ENCODE data around the gene MIAT. TPM values are rescaled to one million over a fixed set of nuclear protein-coding genes. Genes with fewer than 3 reads are reported as not detected.

MIAT gene
- total and polyA plus RNA-seq, 9 of the 15 experiments (the other 6 are each of a cell fraction or from before 2014, with no cell fraction given): 0.03 to 0.93 (median 0.34) TPM

GRCh38 chr22:26648011-26648497 lies 9.3 kb upstream of the MIAT start:
- no peaks in the 10 kb centered on the region for H3K9me3 ChIP-seq (replicated peaks; ENCODE audit: control insufficient read depth, insufficient read depth, low read depth, low read length)
- no peaks in the 10 kb centered on the region for H3K9me1 ChIP-seq (ENCODE audit: control insufficient read depth, insufficient read depth, low read length)
- WGBS (ENCODE audit: insufficient coverage, low coverage, missing lambda C conversion rate): 11% methylated on average over 3 of the region's 17 CpGs
- no peak for FAIRE-seq
- no TSS peak for BruUV-seq (replicated peaks)
- TF ChIP-seq ZNF311 (CRISPR knock-in tag; IDR thresholded peaks at IDR 0.05): no peak
- peak; percentile 56; the same call in 1 of the 2 replicates for TF ChIP-seq ZBTB33 (CRISPR knock-in tag; IDR thresholded peaks at IDR 0.05)
- TF ChIP-seq GATAD2B (IDR thresholded peaks at IDR 0.05; ENCODE audit: borderline replicate concordance): no peak
- TF ChIP-seq MBD1 (CRISPR knock-in tag; IDR thresholded peaks at IDR 0.05): no peak
- POLR2A ChIA-PET: interaction anchor here (0.6 kb wide), 1 partner anchor 237 kb away, joined by 3 read pairs; no protein-coding TSS in a partner anchor
- CTCF ChIA-PET (ENCODE audit: low intra/inter-chr PET ratio): no interaction called here
- DNase-seq (ENCODE audit: extremely low read depth in 1 of 4, low spot score in 3 of 4): no peak
- no peak overlapping the region for H3K9ac ChIP-seq (ENCODE audit: insufficient read depth in 1 of 2, low read depth in 2 of 2, low read length in 2 of 2)
- H2AFZ ChIP-seq (ENCODE audit: low read depth, low read length): no peak overlapping the region
- H3K4me2 ChIP-seq (ENCODE audit: insufficient read depth, low read length): no peak overlapping the region
- H3K27me3 ChIP-seq (ENCODE audit: control insufficient read depth in 2 of 2, insufficient read depth in 2 of 2, low read length in 2 of 2): no peaks in the 10 kb centered on the region
- H3K27ac ChIP-seq (ENCODE audit: extremely low read depth, low read depth, low read length): no peak overlapping the region
- H3K79me2 ChIP-seq (ENCODE audit: control insufficient read depth, insufficient read depth, low read length): peaks cover 19% of the 10 kb centered on the region
- no peaks in the 10 kb centered on the region for H3K36me3 ChIP-seq (ENCODE audit: control insufficient read depth, insufficient read depth, low read length)
- no peak overlapping the region for H3K4me3 ChIP-seq
- H3K4me1 ChIP-seq (replicated peaks in 1 of 2; ENCODE audit: control insufficient read depth in 2 of 2, insufficient read depth in 2 of 2, low read length in 2 of 2): peaks cover 15 to 26% of the 10 kb centered on the region in 2 experiments; a peak in 4 of 5 replicates
- H4K20me1 ChIP-seq (replicated peaks; ENCODE audit: control insufficient read depth, insufficient read depth, low read length): no peaks in the 10 kb centered on the region
- intact Hi-C loops (cut with micrococcal nuclease): no loop called here
- in situ Hi-C loops (cut with MboI): no loop called here
- no peak for ATAC-seq
